GM12878 (cell line): Measurements from ENCODE around the gene MAGI1. TPM values are rescaled to one million over a fixed set of nuclear protein-coding genes. Genes with fewer than 3 reads are reported as not detected.

Experiments used
- ATAC-seq: fragments of 200-7000 bp; cut with Tn5 transposase; 3 replicates; pipeline ENCODE4 v1.9.1; 2020; ENCODE audit warnings: mild to moderate bottlenecking, moderate library complexity
- BruUV-seq: library from RNA; stranded (reverse); fragments of 400-500 nt; replicated peaks from 2 replicates; lab custom pipeline; 2021; lab: Mats Ljungman, UMichigan
- CTCF ChIA-PET: fragments of 300-600 bp; sonication (Branson Sonifier 250); formaldehyde crosslinking; extraction: SDS; loops from one replicate; lab custom pipeline; 2021; ENCODE audit warnings: inconsistent platforms; lab: Yijun Ruan, JAX
- POLR2A ChIA-PET: fragments of 350-600 bp; formaldehyde crosslinking; extraction: SDS; loops from one replicate; lab custom pipeline; 2021; ENCODE audit warnings: inconsistent platforms; lab: Charles Lee
- RAD21 ChIA-PET: fragments of 300-600 bp; sonication (Branson Sonifier 250); formaldehyde crosslinking; loops from one replicate; lab custom pipeline; 2023; ENCODE audit warnings: antibody characterized with exemption; ENCODE audit not compliant: unreplicated experiment; lab: Charles Lee
- SMC1A ChIA-PET: fragments of 300-600 bp; sonication (Branson Sonifier 250); formaldehyde crosslinking; loops from one replicate; lab custom pipeline; 2023; ENCODE audit not compliant: unreplicated experiment, uncharacterized antibody; lab: Charles Lee
- DNase-seq: peaks from one replicate; pipeline ENCODE4 v3.0.0-alpha.2; 2011; ENCODE audit warnings: low read depth, low spot score
- FAIRE-seq: peaks from 3 replicates; lab custom pipeline; 2011; peaks lifted over from hg19 to GRCh38; lab: Jason Lieb, UNC
- H2AFZ ChIP-seq: 2 replicates; pipeline ENCODE4 v1.6.0; 2011; ENCODE audit warnings: low read depth, low read length, control low read depth; ENCODE audit not compliant: control insufficient read depth
- H3K27ac ChIP-seq: 2 replicates; pipeline ENCODE4 v1.5.1; 2011; ENCODE audit warnings: control low read depth; ENCODE audit not compliant: control insufficient read depth, insufficient read depth
- H3K27me3 ChIP-seq, 2 experiments: replicated peaks in 1 of 2; 2 replicates each; pipeline versions ENCODE4 v1.6.0 to v1.6.1; 2011; ENCODE audit warnings: low read length in 1 of 2; ENCODE audit not compliant: control insufficient read depth in 2 of 2, insufficient read depth in 2 of 2
- H3K36me3 ChIP-seq, 2 experiments: 2 replicates each; pipeline ENCODE4 v1.5.1; 2011; ENCODE audit warnings: low read length in 1 of 2; ENCODE audit not compliant: control insufficient read depth in 2 of 2, insufficient read depth in 2 of 2
- H3K4me1 ChIP-seq: 2 replicates; pipeline ENCODE4 v1.6.1; 2011; ENCODE audit warnings: mild to moderate bottlenecking, low read length, moderate library complexity, mixed read lengths; ENCODE audit not compliant: control insufficient read depth, insufficient read depth
- H3K4me2 ChIP-seq: 2 replicates; pipeline ENCODE4 v1.6.0; 2011; ENCODE audit warnings: control low read depth; ENCODE audit not compliant: control insufficient read depth, insufficient read depth
- H3K4me3 ChIP-seq: fragments of 200-600 bp; sonication (generic); 2 replicates; pipeline ENCODE4 v1.5.1; 2016
- H3K79me2 ChIP-seq: 2 replicates; pipeline ENCODE4 v1.6.0; 2011; ENCODE audit warnings: low read length; ENCODE audit not compliant: control insufficient read depth, insufficient read depth
- H3K9ac ChIP-seq: 2 replicates; pipeline ENCODE4 v1.8.0; 2011; ENCODE audit warnings: low read length, control low read depth, mixed read lengths; ENCODE audit not compliant: control insufficient read depth, insufficient read depth
- H3K9me3 ChIP-seq: replicated peaks from 3 replicates; pipeline ENCODE4 v1.5.1; 2011; ENCODE audit warnings: mild to moderate bottlenecking, low read length; ENCODE audit not compliant: control insufficient read depth, insufficient read depth
- H4K20me1 ChIP-seq: 2 replicates; pipeline ENCODE4 v1.6.0; 2011; ENCODE audit not compliant: control insufficient read depth, insufficient read depth
- CREB1 ChIP-seq: IDR thresholded peaks from 2 replicates; pipeline ENCODE4 v1.6.1; 2012; ENCODE audit warnings: low read depth, mild to moderate bottlenecking, inconsistent platforms
- FOS ChIP-seq: IDR thresholded peaks from 3 replicates; pipeline ENCODE4 v1.6.1; 2011; ENCODE audit warnings: borderline replicate concordance; ENCODE audit not compliant: insufficient read length; ENCODE audit errors: extremely low read depth
- JUND ChIP-seq: IDR thresholded peaks from 2 replicates; pipeline ENCODE4 v1.6.1; 2012; ENCODE audit warnings: low read depth, mild to moderate bottlenecking, low read length, improper control_type of control experiment, moderate library complexity
- NR2C2 ChIP-seq: IDR thresholded peaks from 2 replicates; pipeline ENCODE4 v1.6.1; 2011; ENCODE audit warnings: borderline replicate concordance, low read depth; ENCODE audit not compliant: control insufficient read depth, insufficient read length
- PML ChIP-seq: IDR thresholded peaks from 2 replicates; pipeline ENCODE4 v1.6.1; 2012; ENCODE audit warnings: low read length, inconsistent platforms
- RELB ChIP-seq: fragments of 450-650 bp; IDR thresholded peaks from 2 replicates; pipeline ENCODE4 v1.6.1; 2017; ENCODE audit warnings: low read depth, mild to moderate bottlenecking, moderate library complexity
- SRF ChIP-seq, 2 experiments: IDR thresholded peaks; 2 replicates each; pipeline ENCODE4 v1.6.1; 2011; ENCODE audit warnings: low read depth in 2 of 2, low read length in 2 of 2, mild to moderate bottlenecking in 1 of 2, moderate library complexity in 1 of 2
- WRNIP1 ChIP-seq: IDR thresholded peaks from 2 replicates; pipeline ENCODE4 v1.6.1; 2011; ENCODE audit warnings: low read depth, low read length, improper control_type of control experiment, borderline replicate concordance
- ZBED1 ChIP-seq: IDR thresholded peaks from 2 replicates; pipeline ENCODE4 v1.6.1; 2016; ENCODE audit warnings: borderline replicate concordance
- WGBS: methylation state at CpG from one replicate; pipeline ENCODE4 v1.1.6; 2016; ENCODE audit warnings: low lambda C conversion rate; ENCODE audit not compliant: insufficient replicate concordance, insufficient coverage; ENCODE audit errors: missing lambda C conversion rate; 5-methylcytosine and 5-hydroxymethylcytosine counted together
- in situ Hi-C: fragments of 300-500 bp; cut with MboI; formaldehyde crosslinking; loops from 9 replicates; pipeline ENCODE4 v1.14.3; 2018; ENCODE audit warnings: mixed read lengths
- intact Hi-C: fragments of 100-400 bp; cut with micrococcal nuclease; formaldehyde crosslinking; loops from one replicate; pipeline ENCODE4 v1.14.2; 2022; ENCODE audit not compliant: unreplicated experiment
- polyA plus RNA-seq, 11 experiments: library from polyadenylated mRNA; depleted of rRNA in 4 of 11; unstranded in 6 of 11; stranded (reverse) in 5 of 11; fragments of >200 nt; fragmentation: Nextera tagmentation in 4 of 11; fragmentation: Illumina TruSeq in 1 of 11; extraction: Ambion mirVana in 4 of 11; extraction: Trizol in 1 of 11; gene quantifications; 1 replicate in 1 of 11; 2 replicates in 10 of 11; pipeline versions ENCODE4 v1.2.1 to v1.2.3, GENCODE V29; 2011 to 2016; ENCODE audit warnings: inconsistent platforms in 2 of 11, missing spikeins in 2 of 11, low read depth in 1 of 11
- total RNA-seq, 4 experiments: library from RNA; depleted of rRNA in 3 of 4; stranded (reverse); fragments of >200 nt in 3 of 4; fragmentation: Illumina TruSeq in 1 of 4; extraction: Trizol in 1 of 4; gene quantifications; 2 replicates each; pipeline versions ENCODE4 v1.2.1 to v1.2.3, GENCODE V29; 2013 to 2021
- TF ChIP-seq, protein P1 (sequence below): fragments of 450-650 bp; IDR thresholded peaks from 2 replicates; pipeline ENCODE4 v1.6.1; 2017; ENCODE audit warnings: mild to moderate bottlenecking, moderate library complexity
- TF ChIP-seq, protein P2 (sequence below): fragments of 150-350 bp; IDR thresholded peaks from 2 replicates; pipeline ENCODE4 v1.6.1; 2014; ENCODE audit warnings: mild to moderate bottlenecking, low read depth, low read length

MAGI1 gene
- total and polyA plus RNA-seq, 10 of the 15 experiments (the other 5 are each of a cell fraction or from before 2014, with no cell fraction given): 0.02 to 3.3 (median 0.29) TPM; not detected in 1

GRCh38 chr3:65888196-65888595 lies 150.5 kb downstream of the MAGI1 start:
- Histone ChIP-seq H3K9me3 (no peaks in the 10 kb centered on the region), H3K36me3 (no peaks in the 10 kb centered on the region), H3K9ac (no peak overlapping the region), H2AFZ (no peak overlapping the region), H3K27me3 (no peaks in the 10 kb centered on the region), H3K4me3 (no peak overlapping the region), H3K4me1 (no peaks in the 10 kb centered on the region), H3K4me2 (no peak overlapping the region), H4K20me1 (no peaks in the 10 kb centered on the region), H3K79me2 (no peaks in the 10 kb centered on the region), H3K27ac (no peak overlapping the region)
- ChIA-PET SMC1A (interaction anchor here (1.0 kb wide), 1 partner anchor 8 kb away, joined by 3 read pairs; no protein-coding TSS in a partner anchor), POLR2A (no interaction called here), RAD21 (no interaction called here), CTCF (no interaction called here)
- no TSS peak for BruUV-seq
- FAIRE-seq (no peak), ATAC-seq (no peak), DNase-seq (no peak)
- in situ Hi-C loops: no loop called here
- TF ChIP-seq PML: no peak
- no peak for TF ChIP-seq SRF (IDR thresholded peaks at IDR 0.05; ENCODE audit: low read depth in 2 of 2, low read length in 2 of 2)
- TF ChIP-seq ZBED1: no peak
- TF ChIP-seq WRNIP1: no peak
- TF ChIP-seq, protein P1, sequence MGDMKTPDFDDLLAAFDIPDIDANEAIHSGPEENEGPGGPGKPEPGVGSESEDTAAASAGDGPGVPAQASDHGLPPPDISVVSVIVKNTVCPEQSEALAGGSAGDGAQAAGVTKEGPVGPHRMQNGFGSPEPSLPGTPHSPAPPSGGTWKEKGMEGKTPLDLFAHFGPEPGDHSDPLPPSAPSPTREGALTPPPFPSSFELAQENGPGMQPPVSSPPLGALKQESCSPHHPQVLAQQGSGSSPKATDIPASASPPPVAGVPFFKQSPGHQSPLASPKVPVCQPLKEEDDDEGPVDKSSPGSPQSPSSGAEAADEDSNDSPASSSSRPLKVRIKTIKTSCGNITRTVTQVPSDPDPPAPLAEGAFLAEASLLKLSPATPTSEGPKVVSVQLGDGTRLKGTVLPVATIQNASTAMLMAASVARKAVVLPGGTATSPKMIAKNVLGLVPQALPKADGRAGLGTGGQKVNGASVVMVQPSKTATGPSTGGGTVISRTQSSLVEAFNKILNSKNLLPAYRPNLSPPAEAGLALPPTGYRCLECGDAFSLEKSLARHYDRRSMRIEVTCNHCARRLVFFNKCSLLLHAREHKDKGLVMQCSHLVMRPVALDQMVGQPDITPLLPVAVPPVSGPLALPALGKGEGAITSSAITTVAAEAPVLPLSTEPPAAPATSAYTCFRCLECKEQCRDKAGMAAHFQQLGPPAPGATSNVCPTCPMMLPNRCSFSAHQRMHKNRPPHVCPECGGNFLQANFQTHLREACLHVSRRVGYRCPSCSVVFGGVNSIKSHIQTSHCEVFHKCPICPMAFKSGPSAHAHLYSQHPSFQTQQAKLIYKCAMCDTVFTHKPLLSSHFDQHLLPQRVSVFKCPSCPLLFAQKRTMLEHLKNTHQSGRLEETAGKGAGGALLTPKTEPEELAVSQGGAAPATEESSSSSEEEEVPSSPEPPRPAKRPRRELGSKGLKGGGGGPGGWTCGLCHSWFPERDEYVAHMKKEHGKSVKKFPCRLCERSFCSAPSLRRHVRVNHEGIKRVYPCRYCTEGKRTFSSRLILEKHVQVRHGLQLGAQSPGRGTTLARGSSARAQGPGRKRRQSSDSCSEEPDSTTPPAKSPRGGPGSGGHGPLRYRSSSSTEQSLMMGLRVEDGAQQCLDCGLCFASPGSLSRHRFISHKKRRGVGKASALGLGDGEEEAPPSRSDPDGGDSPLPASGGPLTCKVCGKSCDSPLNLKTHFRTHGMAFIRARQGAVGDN: no peak
- TF ChIP-seq JUND: no peak
- TF ChIP-seq CREB1: no peak
- TF ChIP-seq FOS: no peak
- no peak for TF ChIP-seq NR2C2
- no peak for TF ChIP-seq RELB
- TF ChIP-seq, protein P2, sequence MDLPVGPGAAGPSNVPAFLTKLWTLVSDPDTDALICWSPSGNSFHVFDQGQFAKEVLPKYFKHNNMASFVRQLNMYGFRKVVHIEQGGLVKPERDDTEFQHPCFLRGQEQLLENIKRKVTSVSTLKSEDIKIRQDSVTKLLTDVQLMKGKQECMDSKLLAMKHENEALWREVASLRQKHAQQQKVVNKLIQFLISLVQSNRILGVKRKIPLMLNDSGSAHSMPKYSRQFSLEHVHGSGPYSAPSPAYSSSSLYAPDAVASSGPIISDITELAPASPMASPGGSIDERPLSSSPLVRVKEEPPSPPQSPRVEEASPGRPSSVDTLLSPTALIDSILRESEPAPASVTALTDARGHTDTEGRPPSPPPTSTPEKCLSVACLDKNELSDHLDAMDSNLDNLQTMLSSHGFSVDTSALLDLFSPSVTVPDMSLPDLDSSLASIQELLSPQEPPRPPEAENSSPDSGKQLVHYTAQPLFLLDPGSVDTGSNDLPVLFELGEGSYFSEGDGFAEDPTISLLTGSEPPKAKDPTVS: no peak
- intact Hi-C loops: no loop called here
- 0% methylated on average over 1 of the region's 1 CpG for WGBS
